GM12878 (cell line): Measurements from ENCODE around the gene C2orf92. TPM values are rescaled to one million over a fixed set of nuclear protein-coding genes. Genes with fewer than 3 reads are reported as not detected.
A peak's percentile ranks its signal among the peaks of the same experiment; 100 is the strongest.

ENCODE experiments used
- ATF7 ChIP-seq: fragments of 450-650 bp; IDR thresholded peaks from 2 replicates; pipeline ENCODE4 v1.6.1; 2016; ENCODE audit warnings: low read depth, mild to moderate bottlenecking
- CHD1 ChIP-seq: IDR thresholded peaks from 2 replicates; pipeline ENCODE4 v1.6.1; 2012; ENCODE audit warnings: low read depth, low read length, improper control_type of control experiment
- ELK1 ChIP-seq: IDR thresholded peaks from 2 replicates; pipeline ENCODE4 v1.6.1; 2012; ENCODE audit warnings: low read depth, low read length, improper control_type of control experiment
- IKZF1 ChIP-seq: fragments of 450-650 bp; conservative IDR thresholded peaks from 2 replicates; pipeline ENCODE4 v1.6.1; 2017; ENCODE audit warnings: antibody characterized with exemption, mild to moderate bottlenecking
- JUNB ChIP-seq: IDR thresholded peaks from 2 replicates; pipeline ENCODE4 v1.6.1; 2016; ENCODE audit warnings: antibody characterized with exemption, mild to moderate bottlenecking
- JUND ChIP-seq: IDR thresholded peaks from 2 replicates; pipeline ENCODE4 v1.6.1; 2012; ENCODE audit warnings: low read depth, mild to moderate bottlenecking, low read length, improper control_type of control experiment, moderate library complexity
- KLF5 ChIP-seq: fragments of 450-650 bp; IDR thresholded peaks from 2 replicates; pipeline ENCODE4 v1.6.1; 2014; ENCODE audit warnings: mild to moderate bottlenecking; ENCODE audit not compliant: partially characterized antibody
- MYC ChIP-seq: IDR thresholded peaks from 2 replicates; pipeline ENCODE4 v1.6.1; 2011; ENCODE audit warnings: mild to moderate bottlenecking, low read length, moderate library complexity, inconsistent platforms; ENCODE audit not compliant: insufficient read depth, insufficient replicate concordance, insufficient read length, severe bottlenecking
- NFYA ChIP-seq: IDR thresholded peaks from 2 replicates; pipeline ENCODE4 v1.6.1; 2011; ENCODE audit warnings: low read depth, mild to moderate bottlenecking, low read length, improper control_type of control experiment, borderline replicate concordance
- NR2C1 ChIP-seq: fragments of 450-650 bp; IDR thresholded peaks from 2 replicates; pipeline ENCODE4 v1.6.1; 2017; ENCODE audit warnings: antibody characterized with exemption, mild to moderate bottlenecking, moderate library complexity
- POLR2A ChIP-seq: IDR thresholded peaks from 2 replicates; pipeline ENCODE4 v1.6.1; 2011; ENCODE audit warnings: low read depth, mild to moderate bottlenecking, low read length
- POU2F2 ChIP-seq: IDR thresholded peaks from 3 replicates; pipeline ENCODE4 v1.6.1; 2011; ENCODE audit warnings: low read depth, mild to moderate bottlenecking, low read length, borderline replicate concordance
- RELA ChIP-seq: fragments of 450-650 bp; IDR thresholded peaks from 2 replicates; pipeline ENCODE4 v1.8.0; 2014; ENCODE audit warnings: borderline replicate concordance; ENCODE audit not compliant: partially characterized antibody
- RELB ChIP-seq: fragments of 450-650 bp; IDR thresholded peaks from 2 replicates; pipeline ENCODE4 v1.6.1; 2017; ENCODE audit warnings: low read depth, mild to moderate bottlenecking, moderate library complexity
- SRF ChIP-seq, 2 experiments: IDR thresholded peaks; 2 replicates each; pipeline ENCODE4 v1.6.1; 2011; ENCODE audit warnings: low read depth in 2 of 2, low read length in 2 of 2, mild to moderate bottlenecking in 1 of 2, moderate library complexity in 1 of 2
- STAT1 ChIP-seq: fragments of 450-650 bp; conservative IDR thresholded peaks from 2 replicates; pipeline ENCODE4 v1.6.1; 2014; ENCODE audit warnings: antibody characterized with exemption, mild to moderate bottlenecking
- STAT3 ChIP-seq: IDR thresholded peaks from 2 replicates; pipeline ENCODE4 v1.6.1; 2011; ENCODE audit warnings: low read depth, low read length, improper control_type of control experiment
- SUZ12 ChIP-seq: fragments of 200-600 bp; sonication (generic); IDR thresholded peaks from one replicate; pipeline ENCODE4 v1.6.1; 2018; ENCODE audit warnings: antibody characterized with exemption, mild to moderate bottlenecking; ENCODE audit not compliant: unreplicated experiment
- WRNIP1 ChIP-seq: IDR thresholded peaks from 2 replicates; pipeline ENCODE4 v1.6.1; 2011; ENCODE audit warnings: low read depth, low read length, improper control_type of control experiment, borderline replicate concordance
- YBX1 ChIP-seq: fragments of 450-650 bp; IDR thresholded peaks from 2 replicates; pipeline ENCODE4 v1.6.1; 2016; ENCODE audit warnings: antibody characterized with exemption
- ZBTB33 ChIP-seq: fragments of 450-650 bp; IDR thresholded peaks from 2 replicates; pipeline ENCODE4 v1.6.1; 2017; ENCODE audit warnings: mild to moderate bottlenecking
- ZNF687 ChIP-seq: fragments of 450-650 bp; IDR thresholded peaks from 2 replicates; pipeline ENCODE4 v1.6.1; 2017; ENCODE audit warnings: mild to moderate bottlenecking, moderate library complexity
- polyA plus RNA-seq, 11 experiments: library from polyadenylated mRNA; depleted of rRNA in 4 of 11; unstranded in 6 of 11; stranded (reverse) in 5 of 11; fragments of >200 nt; fragmentation: Nextera tagmentation in 4 of 11; fragmentation: Illumina TruSeq in 1 of 11; extraction: Ambion mirVana in 4 of 11; extraction: Trizol in 1 of 11; gene quantifications; 1 replicate in 1 of 11; 2 replicates in 10 of 11; pipeline versions ENCODE4 v1.2.1 to v1.2.3, GENCODE V29; 2011 to 2016; ENCODE audit warnings: inconsistent platforms in 2 of 11, missing spikeins in 2 of 11, low read depth in 1 of 11
- total RNA-seq, 4 experiments: library from RNA; depleted of rRNA in 3 of 4; stranded (reverse); fragments of >200 nt in 3 of 4; fragmentation: Illumina TruSeq in 1 of 4; extraction: Trizol in 1 of 4; gene quantifications; 2 replicates each; pipeline versions ENCODE4 v1.2.1 to v1.2.3, GENCODE V29; 2013 to 2021

The C2orf92 gene
- total and polyA plus RNA-seq, 10 of the 15 experiments (the other 5 are each of a cell fraction or from before 2014, with no cell fraction given) = 0.40 to 10.1 (median 3.7) TPM

GRCh38 chr2:97645695-97646629, 23.6 kb upstream of the C2orf92 start, which contains the start of gene COX5B (continued):
- TF ChIP-seq NFYA (no peak), KLF5 (peak; percentile 49), MYC (no peak), ZBTB33 (no peak), STAT3 (no peak), ELK1 (peak; percentile 42; the same call in 1 of the 2 replicates), POU2F2 (no peak), CHD1 (no peak), SUZ12 (no peak), RELA (no peak), RELB (peak; percentile 73; the same call in 1 of the 2 replicates), JUND (no peak), JUNB (no peak), SRF (IDR thresholded peaks at IDR 0.05; ENCODE audit: low read depth in 2 of 2, low read length in 2 of 2) (no peak), NR2C1 (peak; percentile 60), WRNIP1 (no peak), ATF7 (peak; percentile 57; the same call in 1 of the 2 replicates), YBX1 (no peak), STAT1 (no peak), ZNF687 (peak; percentile 28; the same call in 1 of the 2 replicates), POLR2A (peak; percentile 97), IKZF1 (peak; percentile 75; the same call in 1 of the 2 replicates)
